ACC112 (cell line): Measurements from ENCODE around the gene SFXN2.
"Not testable (repeated sequence)": the region's sequence is repeated elsewhere in the genome, so short reads cannot be mapped to it uniquely, and the experiment has no call there.

Source experiments
- H2AFZ ChIP-seq: fragments of 200-600 bp; sonication (generic); one replicate; pipeline ENCODE4 v1.6.0; 2017; ENCODE audit warnings: antibody characterized with exemption, low read length; ENCODE audit not compliant: unreplicated experiment
- H3K27ac ChIP-seq: fragments of 200-600 bp; sonication (generic); 2 replicates; pipeline ENCODE4 v1.5.1; 2014; ENCODE audit warnings: low read depth, mild to moderate bottlenecking, antibody characterized with exemption, low read length, moderate library complexity
- H3K27me3 ChIP-seq: fragments of 200-600 bp; sonication (generic); 2 replicates; pipeline ENCODE4 v1.6.1; 2014; ENCODE audit warnings: mild to moderate bottlenecking, antibody characterized with exemption, low read length, moderate library complexity, mixed read lengths; ENCODE audit not compliant: insufficient read depth
- H3K36me3 ChIP-seq: fragments of 200-600 bp; sonication (generic); 2 replicates; pipeline ENCODE4 v1.6.1; 2016; ENCODE audit warnings: mild to moderate bottlenecking, antibody characterized with exemption, low read length, moderate library complexity, mixed read lengths; ENCODE audit not compliant: insufficient read depth
- H3K4me1 ChIP-seq: fragments of 200-600 bp; sonication (generic); one replicate; pipeline ENCODE4 v1.6.1; 2016; ENCODE audit warnings: low read length, mixed read lengths; ENCODE audit not compliant: insufficient read depth, unreplicated experiment, control insufficient read depth
- H3K4me3 ChIP-seq: fragments of 200-600 bp; sonication (generic); 2 replicates; pipeline ENCODE4 v1.5.1; 2014; ENCODE audit warnings: mild to moderate bottlenecking, low read depth, low read length
- H3K79me2 ChIP-seq: fragments of 200-600 bp; sonication (generic); one replicate; pipeline ENCODE4 v1.6.0; 2016; ENCODE audit warnings: low read length; ENCODE audit not compliant: control insufficient read depth, unreplicated experiment, insufficient read depth

The SFXN2 gene

GRCh38 chr10:102714621-102715455 lies at the start of gene SFXN2:
Gene SFXN2 (plus strand): TSS chr10:102714636. CDS start chr10:102726637, 12,001 bp downstream.
- Histone ChIP-seq H3K4me3 (peak within 1 kb of the TSS; percentile 90), H3K27ac (peak within 1 kb of the TSS; percentile 86), H3K27me3 (no peaks in the 10 kb centered on the region), H3K36me3 (no peaks in the 10 kb centered on the region), H2AFZ (peak within 1 kb of the TSS; percentile 84), H3K4me1 (peaks cover 27% of the 10 kb centered on the region), H3K79me2 (peaks cover 36% of the 10 kb centered on the region)

GRCh38 chr10:102665904-102666509 lies 48.4 kb upstream of the SFXN2 start:
- Histone ChIP-seq H2AFZ (no peak overlapping the region), H3K27me3 (no peaks in the 10 kb centered on the region), H3K27ac (no peak overlapping the region), H3K4me1 (peaks cover 11% of the 10 kb centered on the region), H3K36me3 (no peaks in the 10 kb centered on the region), H3K4me3 (no peak overlapping the region), H3K79me2 (no peaks in the 10 kb centered on the region)

GRCh38 chr10:102667411-102667810 lies 47.0 kb upstream of the SFXN2 start:
- not testable (repeated sequence) for H3K79me2 ChIP-seq, H3K4me3 ChIP-seq, H3K27ac ChIP-seq, H2AFZ ChIP-seq, H3K27me3 ChIP-seq, H3K36me3 ChIP-seq
- peaks cover 11% of the 10 kb centered on the region for H3K4me1 ChIP-seq

- peaks cover 14% of the 10 kb centered on the region for H3K4me1 ChIP-seq
- no peaks in the 10 kb centered on the region for H3K27me3 ChIP-seq
- H2AFZ ChIP-seq, result no peak overlapping the region
- no peaks in the 10 kb centered on the region for H3K79me2 ChIP-seq
- no peak overlapping the region for H3K27ac ChIP-seq
- H3K36me3 ChIP-seq, result no peaks in the 10 kb centered on the region
- H3K4me3 ChIP-seq, result no peak overlapping the region
Measured at GRCh38 chr10:102668326-102669107, 45.9 kb upstream of the SFXN2 start.

GRCh38 chr10:102669206-102670064 lies 45.0 kb upstream of the SFXN2 start:
- Histone ChIP-seq H3K36me3 (no peaks in the 10 kb centered on the region), H3K27ac (no peak overlapping the region), H3K4me1 (peaks cover 23% of the 10 kb centered on the region), H3K27me3 (no peaks in the 10 kb centered on the region), H3K4me3 (no peak overlapping the region), H3K79me2 (no peaks in the 10 kb centered on the region), H2AFZ (no peak overlapping the region)

- Histone ChIP-seq H2AFZ (no peak overlapping the region), H3K36me3 (no peaks in the 10 kb centered on the region), H3K79me2 (no peaks in the 10 kb centered on the region), H3K27me3 (no peaks in the 10 kb centered on the region), H3K4me3 (no peak overlapping the region), H3K27ac (no peak overlapping the region), H3K4me1 (peaks cover 31% of the 10 kb centered on the region)
Measured at GRCh38 chr10:102670065-102670670, 44.3 kb upstream of the SFXN2 start.

- Histone ChIP-seq H3K4me1 (peaks cover 38% of the 10 kb centered on the region), H3K79me2 (no peaks in the 10 kb centered on the region), H3K4me3 (no peak overlapping the region), H2AFZ (no peak overlapping the region), H3K27ac (no peak overlapping the region), H3K27me3 (no peaks in the 10 kb centered on the region), H3K36me3 (no peaks in the 10 kb centered on the region)
Measured at GRCh38 chr10:102670871-102671434, 43.5 kb upstream of the SFXN2 start.

- Histone ChIP-seq H3K27me3 (no peaks in the 10 kb centered on the region), H3K27ac (peak overlapping the region; percentile 39), H2AFZ (peak overlapping the region; percentile 95), H3K4me1 (peaks cover 44% of the 10 kb centered on the region), H3K4me3 (peak overlapping the region; percentile 69), H3K79me2 (no peaks in the 10 kb centered on the region), H3K36me3 (no peaks in the 10 kb centered on the region)
Measured at GRCh38 chr10:102673236-102673818, 41.1 kb upstream of the SFXN2 start.

GRCh38 chr10:102673819-102674511 lies 40.5 kb upstream of the SFXN2 start:
- H3K4me3 ChIP-seq, result peak overlapping the region; percentile 69
- H3K27ac ChIP-seq, result peak overlapping the region; percentile 39
- no peaks in the 10 kb centered on the region for H3K27me3 ChIP-seq
- no peaks in the 10 kb centered on the region for H3K79me2 ChIP-seq
- peak overlapping the region; percentile 95 for H2AFZ ChIP-seq
- no peaks in the 10 kb centered on the region for H3K36me3 ChIP-seq
- peaks cover 44% of the 10 kb centered on the region for H3K4me1 ChIP-seq
